Astrocyte (in vitro differentiated cells and primary cell): ENCODE results near the gene FAM120B. TPM values are rescaled to one million over a fixed set of nuclear protein-coding genes. Genes with fewer than 3 reads are reported as not detected.

Source experiments
- DNase-seq: peaks from one replicate; pipeline ENCODE4 v3.0.0-alpha.2; 2010; ENCODE audit warnings: low read depth
- FAIRE-seq: peaks from 2 replicates; lab custom pipeline; 2011; peaks lifted over from hg19 to GRCh38; lab: Jason Lieb, UNC
- H2AFZ ChIP-seq: 2 replicates; pipeline ENCODE4 v1.6.0; 2012; ENCODE audit warnings: low read depth, low read length, inconsistent platforms
- H3K27ac ChIP-seq: 2 replicates; pipeline ENCODE4 v1.5.1; 2011; ENCODE audit warnings: low read depth, low read length, inconsistent platforms
- H3K27me3 ChIP-seq: 2 replicates; pipeline ENCODE4 v1.6.0; 2011; ENCODE audit warnings: low read length, inconsistent platforms; ENCODE audit not compliant: insufficient read depth
- H3K36me3 ChIP-seq: 2 replicates; pipeline ENCODE4 v1.5.1; 2011; ENCODE audit warnings: low read length, inconsistent platforms; ENCODE audit not compliant: insufficient read depth
- H3K4me1 ChIP-seq: 2 replicates; pipeline ENCODE4 v1.5.1; 2011; ENCODE audit warnings: low read length, inconsistent platforms; ENCODE audit not compliant: insufficient read depth
- H3K4me2 ChIP-seq: 2 replicates; pipeline ENCODE4 v1.6.0; 2012; ENCODE audit warnings: low read length, inconsistent platforms
- H3K4me3 ChIP-seq: 2 replicates; pipeline ENCODE4 v1.5.1; 2011; ENCODE audit warnings: low read depth, mild to moderate bottlenecking, low read length, inconsistent platforms; ENCODE audit not compliant: insufficient read depth
- H3K79me2 ChIP-seq: 2 replicates; pipeline ENCODE4 v1.6.0; 2012; ENCODE audit warnings: mild to moderate bottlenecking, low read length, inconsistent platforms; ENCODE audit not compliant: insufficient read depth
- H3K9ac ChIP-seq: 2 replicates; pipeline ENCODE4 v1.6.0; 2012; ENCODE audit warnings: mild to moderate bottlenecking, low read length, inconsistent platforms
- H3K9me3 ChIP-seq: 2 replicates; pipeline ENCODE4 v1.5.1; 2012; ENCODE audit warnings: low read depth, mild to moderate bottlenecking, low read length, inconsistent platforms; ENCODE audit not compliant: insufficient read depth
- H4K20me1 ChIP-seq: 2 replicates; pipeline ENCODE4 v1.6.0; 2012; ENCODE audit warnings: low read length, inconsistent platforms; ENCODE audit not compliant: insufficient read depth
- H3K27ac Mint-ChIP-seq: one replicate; pipeline ENCODE4 v1.8.0; 2021; ENCODE audit warnings: mild to moderate bottlenecking, mixed read lengths; ENCODE audit not compliant: unreplicated experiment
- H3K27me3 Mint-ChIP-seq: one replicate; pipeline ENCODE4 v1.8.0; 2021; ENCODE audit warnings: low read depth, mixed read lengths; ENCODE audit not compliant: unreplicated experiment
- H3K36me3 Mint-ChIP-seq: one replicate; pipeline ENCODE4 v1.8.0; 2021; ENCODE audit warnings: low read depth, mixed read lengths; ENCODE audit not compliant: unreplicated experiment
- H3K4me1 Mint-ChIP-seq: one replicate; pipeline ENCODE4 v1.8.0; 2021; ENCODE audit warnings: low read depth, mixed read lengths; ENCODE audit not compliant: unreplicated experiment
- H3K4me3 Mint-ChIP-seq: one replicate; pipeline ENCODE4 v1.8.0; 2021; ENCODE audit warnings: mild to moderate bottlenecking, moderate library complexity, mixed read lengths; ENCODE audit not compliant: unreplicated experiment
- H3K9me3 Mint-ChIP-seq: one replicate; pipeline ENCODE4 v1.8.0; 2021; ENCODE audit warnings: mild to moderate bottlenecking, mixed read lengths; ENCODE audit not compliant: unreplicated experiment
- CTCF ChIP-seq: IDR thresholded peaks from 2 replicates; pipeline ENCODE4 v1.5.1; 2011; ENCODE audit warnings: low read depth, mild to moderate bottlenecking, inconsistent platforms, low read length, moderate library complexity; ENCODE audit not compliant: insufficient read depth
- EZH2 ChIP-seq: IDR thresholded peaks from 2 replicates; pipeline ENCODE4 v1.6.1; 2012; ENCODE audit warnings: mild to moderate bottlenecking, low read length, inconsistent platforms; ENCODE audit not compliant: insufficient read depth
- total RNA-seq: library from RNA; stranded (reverse); gene quantifications from 2 replicates; pipeline ENCODE4 v1.2.1, GENCODE V29; 2021

FAM120B gene
- total RNA-seq, 1 donor from 2014 or later = 29.8 TPM

DNA sequence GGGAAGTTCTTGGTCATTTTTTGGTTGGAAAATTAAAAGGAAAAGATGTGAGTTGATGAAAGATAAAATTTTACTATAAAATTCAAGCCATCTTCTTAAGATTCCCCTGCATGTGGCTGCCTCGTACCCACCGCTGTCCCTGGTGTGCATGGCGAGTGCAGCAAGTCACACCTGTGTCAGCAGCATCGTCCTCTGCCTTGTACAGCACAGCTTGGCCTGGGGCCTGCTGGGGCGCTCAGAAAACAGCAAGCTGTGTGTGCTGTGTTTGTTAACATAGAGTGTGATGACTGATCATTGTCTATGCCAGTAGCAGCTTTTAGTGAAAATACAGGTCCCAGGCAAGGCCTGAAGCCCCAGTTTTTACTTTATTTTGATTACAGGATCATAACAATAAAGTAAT lies 56.7 kb downstream of the FAM120B start:
- Histone ChIP-seq H3K9ac (no peak overlapping the region), H3K4me3 (no peak overlapping the region), H3K79me2 (peaks cover 4% of the 10 kb centered on the region), H3K9me3 (no peaks in the 10 kb centered on the region), H3K4me1 (no peaks in the 10 kb centered on the region), H3K27me3 (no peaks in the 10 kb centered on the region), H2AFZ (no peak overlapping the region), H3K36me3 (peaks cover 15% of the 10 kb centered on the region), H3K27ac (no peak overlapping the region), H4K20me1 (peaks cover 3% of the 10 kb centered on the region), H3K4me2 (no peak overlapping the region)
- H3K36me3 Mint-ChIP-seq = peaks cover 26% of the 10 kb centered on the region
- peaks cover 5% of the 10 kb centered on the region for H3K4me1 Mint-ChIP-seq
- FAIRE-seq (no peak), DNase-seq (no peak)
- TF ChIP-seq CTCF (no peak), EZH2 (no peak)
- H3K4me3 Mint-ChIP-seq = no peak overlapping the region
- H3K9me3 Mint-ChIP-seq = no peaks in the 10 kb centered on the region
- no peaks in the 10 kb centered on the region for H3K27me3 Mint-ChIP-seq
- H3K27ac Mint-ChIP-seq = peak overlapping the region; percentile 14

- Histone ChIP-seq H3K9ac (no peak overlapping the region), H2AFZ (no peak overlapping the region), H4K20me1 (peaks cover 3% of the 10 kb centered on the region), H3K27me3 (no peaks in the 10 kb centered on the region), H3K9me3 (no peaks in the 10 kb centered on the region), H3K27ac (no peak overlapping the region), H3K4me1 (no peaks in the 10 kb centered on the region), H3K4me3 (no peak overlapping the region), H3K4me2 (no peak overlapping the region), H3K36me3 (peaks cover 14% of the 10 kb centered on the region), H3K79me2 (peaks cover 4% of the 10 kb centered on the region)
- H3K9me3 Mint-ChIP-seq = no peaks in the 10 kb centered on the region
- TF ChIP-seq CTCF = no peak
- TF ChIP-seq EZH2 = no peak
- DNase-seq (no peak), FAIRE-seq (no peak)
- H3K27ac Mint-ChIP-seq = no peak overlapping the region
- peaks cover 22% of the 10 kb centered on the region for H3K36me3 Mint-ChIP-seq
- H3K4me1 Mint-ChIP-seq = peaks cover 8% of the 10 kb centered on the region
- no peaks in the 10 kb centered on the region for H3K27me3 Mint-ChIP-seq
- H3K4me3 Mint-ChIP-seq = no peak overlapping the region
Observed at GRCh38 chr6:170365121-170365520, 58.6 kb downstream of the FAM120B start.

DNA sequence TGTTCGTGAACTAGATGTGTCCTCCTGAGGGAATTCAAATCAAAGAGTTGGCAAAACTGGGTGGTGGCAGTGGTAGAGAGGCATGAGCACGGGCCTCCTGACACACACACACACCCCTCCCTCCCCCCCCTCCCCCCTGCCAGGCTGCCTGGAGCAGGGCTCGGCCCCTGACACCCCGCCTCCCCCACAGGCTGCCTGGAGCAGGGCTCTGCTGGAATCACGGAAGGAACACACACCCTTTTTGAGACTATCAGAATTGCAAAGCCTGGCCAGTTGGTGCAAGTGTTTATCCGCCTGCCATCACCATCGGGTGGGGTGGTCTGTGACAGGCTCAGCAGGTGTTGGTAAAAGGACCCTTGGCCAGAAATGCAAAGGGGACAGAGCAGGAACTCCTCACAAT lies 59.0 kb downstream of the FAM120B start:
- Histone ChIP-seq H3K27ac (no peak overlapping the region), H3K4me2 (no peak overlapping the region), H3K36me3 (peaks cover 14% of the 10 kb centered on the region), H3K27me3 (no peaks in the 10 kb centered on the region), H3K9ac (no peak overlapping the region), H3K9me3 (no peaks in the 10 kb centered on the region), H2AFZ (no peak overlapping the region), H4K20me1 (peaks cover 2% of the 10 kb centered on the region), H3K79me2 (peaks cover 4% of the 10 kb centered on the region), H3K4me1 (peaks cover 3% of the 10 kb centered on the region), H3K4me3 (no peak overlapping the region)
- H3K4me1 Mint-ChIP-seq = peaks cover 11% of the 10 kb centered on the region
- no peak overlapping the region for H3K4me3 Mint-ChIP-seq
- H3K27me3 Mint-ChIP-seq = no peaks in the 10 kb centered on the region
- no peak for DNase-seq
- no peak overlapping the region for H3K27ac Mint-ChIP-seq
- no peak for FAIRE-seq
- no peaks in the 10 kb centered on the region for H3K9me3 Mint-ChIP-seq
- H3K36me3 Mint-ChIP-seq = peaks cover 22% of the 10 kb centered on the region
- TF ChIP-seq EZH2 (no peak), CTCF (no peak)
